Measurements from ENCODE around the gene ST8SIA5.

Gene ST8SIA5

GRCh38 chr18:46732801-46733200, 24.1 kb downstream of the ST8SIA5 start:
- ATAC-seq (replicated peaks): no peak
- Mint-ChIP-seq H3K27ac (no peak overlapping the region), H3K4me3 (no peak overlapping the region), H3K4me1 (ENCODE audit: low read depth in 2 of 2) (no peaks in the 10 kb centered on the region), H3K27me3 (peaks cover 49 to 70% of the 10 kb centered on the region in 2 donors), H3K9me3 (no peaks in the 10 kb centered on the region), H3K36me3 (ENCODE audit: insufficient read depth) (no peaks in the 10 kb centered on the region)
- DNase-seq: no peak

GRCh38 chr18:46732201-46732600, 24.7 kb downstream of the ST8SIA5 start:
- peaks cover 44 to 64% of the 10 kb centered on the region in 2 donors for H3K27me3 Mint-ChIP-seq
- H3K4me1 Mint-ChIP-seq (ENCODE audit: low read depth in 2 of 2): no peaks in the 10 kb centered on the region
- H3K4me3 Mint-ChIP-seq: no peak overlapping the region
- H3K9me3 Mint-ChIP-seq: no peaks in the 10 kb centered on the region
- H3K36me3 Mint-ChIP-seq (ENCODE audit: insufficient read depth): no peaks in the 10 kb centered on the region
- H3K27ac Mint-ChIP-seq: no peak overlapping the region
- no peak for ATAC-seq (replicated peaks)
- no peak for DNase-seq

GRCh38 chr18:46731316-46731715, 25.5 kb downstream of the ST8SIA5 start:
- peaks cover 35 to 55% of the 10 kb centered on the region in 2 donors for H3K27me3 Mint-ChIP-seq
- no peak for DNase-seq
- no peak overlapping the region for H3K27ac Mint-ChIP-seq
- no peak for ATAC-seq (replicated peaks)
- no peaks in the 10 kb centered on the region for H3K36me3 Mint-ChIP-seq (ENCODE audit: insufficient read depth)
- H3K4me1 Mint-ChIP-seq (ENCODE audit: low read depth in 2 of 2): no peaks in the 10 kb centered on the region
- no peaks in the 10 kb centered on the region for H3K9me3 Mint-ChIP-seq
- H3K4me3 Mint-ChIP-seq: no peak overlapping the region

DNA sequence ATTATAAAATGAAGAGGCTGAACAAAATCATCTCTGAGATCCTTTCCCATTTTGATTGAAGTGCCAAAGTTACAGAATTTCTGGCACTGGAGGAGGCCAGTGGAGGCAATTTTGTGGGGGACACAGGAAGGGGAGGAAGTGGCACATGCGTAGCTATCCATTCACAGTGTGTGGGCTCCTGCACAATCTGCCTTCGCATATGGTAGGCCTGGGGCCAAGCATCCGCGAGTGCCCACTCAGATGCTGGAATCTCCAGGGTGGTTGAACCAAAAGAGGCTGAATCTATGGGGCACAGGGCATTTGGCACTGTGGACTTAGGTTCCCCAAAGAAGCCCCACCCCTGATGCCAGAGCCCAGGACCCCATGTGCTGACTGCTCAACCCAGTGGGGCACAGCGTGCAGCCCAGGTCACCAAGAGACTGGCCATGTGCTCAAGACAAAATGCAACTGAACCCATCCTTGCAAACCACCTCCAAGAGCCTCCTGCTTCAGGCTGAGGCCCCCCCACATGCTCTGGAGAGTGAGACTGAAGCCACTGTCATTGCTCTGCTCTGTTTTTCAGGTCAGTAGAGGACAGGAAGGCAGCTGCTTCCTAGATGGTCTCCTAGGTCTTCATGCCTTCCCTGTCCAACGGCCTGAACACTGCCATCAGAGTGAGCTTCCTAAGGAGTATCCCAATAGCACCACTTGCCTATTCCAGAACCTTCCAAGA, 28.5 kb downstream of the ST8SIA5 start:
- no peak for ATAC-seq (replicated peaks)
- Mint-ChIP-seq H3K4me1 (ENCODE audit: low read depth in 2 of 2) (no peaks in the 10 kb centered on the region), H3K27me3 (peaks cover 28 to 36% of the 10 kb centered on the region in 2 donors), H3K36me3 (ENCODE audit: insufficient read depth) (no peaks in the 10 kb centered on the region), H3K4me3 (no peak overlapping the region), H3K27ac (no peak overlapping the region), H3K9me3 (no peaks in the 10 kb centered on the region)
- no peak for DNase-seq

- Mint-ChIP-seq H3K27ac (no peak overlapping the region), H3K36me3 (ENCODE audit: insufficient read depth) (no peaks in the 10 kb centered on the region), H3K4me3 (no peak overlapping the region), H3K27me3 (peaks cover 26% of the 10 kb centered on the region in 2 donors), H3K4me1 (ENCODE audit: low read depth in 2 of 2) (no peaks in the 10 kb centered on the region), H3K9me3 (no peaks in the 10 kb centered on the region)
- ATAC-seq (replicated peaks) (no peak), DNase-seq (no peak)
Measured at GRCh38 chr18:46727177-46727576, 29.7 kb downstream of the ST8SIA5 start.

GRCh38 chr18:46725310-46725709, 31.5 kb downstream of the ST8SIA5 start:
- H3K36me3 Mint-ChIP-seq (ENCODE audit: insufficient read depth): no peaks in the 10 kb centered on the region
- DNase-seq (no peak), ATAC-seq (replicated peaks) (no peak)
- no peak overlapping the region for H3K4me3 Mint-ChIP-seq
- peaks cover 17 to 33% of the 10 kb centered on the region in 2 donors for H3K27me3 Mint-ChIP-seq
- no peak overlapping the region for H3K27ac Mint-ChIP-seq
- H3K9me3 Mint-ChIP-seq: no peaks in the 10 kb centered on the region
- no peaks in the 10 kb centered on the region for H3K4me1 Mint-ChIP-seq (ENCODE audit: low read depth in 2 of 2)

GRCh38 chr18:46723856-46724415, 32.9 kb downstream of the ST8SIA5 start:
- peaks cover 22 to 37% of the 10 kb centered on the region in 2 donors for H3K27me3 Mint-ChIP-seq
- H3K4me3 Mint-ChIP-seq: no peak overlapping the region
- no peaks in the 10 kb centered on the region for H3K9me3 Mint-ChIP-seq
- ATAC-seq (replicated peaks) (no peak), DNase-seq (no peak)
- H3K36me3 Mint-ChIP-seq (ENCODE audit: insufficient read depth): no peaks in the 10 kb centered on the region
- H3K4me1 Mint-ChIP-seq (ENCODE audit: low read depth in 2 of 2): no peaks in the 10 kb centered on the region
- H3K27ac Mint-ChIP-seq: no peak overlapping the region

DNA sequence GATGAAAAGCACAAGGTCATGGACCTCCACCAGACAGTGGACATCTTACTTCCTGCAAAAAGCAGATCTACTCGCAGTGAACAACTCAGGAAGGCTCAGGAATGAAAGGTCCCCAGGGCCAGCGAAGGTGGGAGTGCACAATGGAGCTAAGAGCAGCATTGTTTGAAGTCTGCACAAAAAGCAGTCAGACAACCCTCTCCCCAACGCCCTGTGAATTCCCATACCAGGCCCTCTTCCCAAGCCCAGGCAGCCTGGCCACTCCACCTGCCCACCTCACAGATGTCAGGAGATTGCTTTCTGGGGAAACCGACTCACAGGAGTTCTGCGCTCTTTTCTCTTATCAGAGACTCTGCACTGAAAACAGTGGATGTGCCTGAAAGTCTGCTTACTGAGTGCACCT, 34.8 kb downstream of the ST8SIA5 start:
- Mint-ChIP-seq H3K36me3 (ENCODE audit: insufficient read depth) (no peaks in the 10 kb centered on the region), H3K4me1 (ENCODE audit: low read depth in 2 of 2) (no peaks in the 10 kb centered on the region), H3K4me3 (no peak overlapping the region), H3K9me3 (no peaks in the 10 kb centered on the region), H3K27ac (no peak overlapping the region), H3K27me3 (peaks cover 22 to 50% of the 10 kb centered on the region in 2 donors)
- DNase-seq: no peak
- no peak for ATAC-seq (replicated peaks)

DNA sequence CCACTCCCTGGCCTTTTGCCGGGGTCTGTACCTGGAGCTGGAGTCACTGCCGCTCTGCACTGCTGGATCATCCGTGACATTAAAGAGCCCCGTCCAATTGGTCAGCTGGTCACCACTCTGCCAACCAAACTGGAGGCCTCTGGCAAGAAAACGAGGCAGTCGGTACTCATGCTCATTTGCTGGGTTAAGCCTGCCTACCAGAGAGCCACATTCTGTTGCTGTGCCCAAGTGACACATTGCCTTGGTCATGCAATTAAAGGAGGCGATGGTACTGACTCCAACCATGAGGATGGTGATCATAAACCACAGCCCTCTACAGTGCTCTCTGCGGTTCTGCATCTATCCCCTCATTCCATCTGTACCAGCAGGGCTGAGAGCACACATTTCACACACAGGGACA, 35.5 kb downstream of the ST8SIA5 start:
- Mint-ChIP-seq H3K36me3 (ENCODE audit: insufficient read depth) (no peaks in the 10 kb centered on the region), H3K4me1 (ENCODE audit: low read depth in 2 of 2) (no peaks in the 10 kb centered on the region), H3K4me3 (no peak overlapping the region), H3K27ac (no peak overlapping the region), H3K9me3 (no peaks in the 10 kb centered on the region), H3K27me3 (peaks cover 22 to 57% of the 10 kb centered on the region in 2 donors)
- DNase-seq (no peak), ATAC-seq (replicated peaks) (no peak)

DNA sequence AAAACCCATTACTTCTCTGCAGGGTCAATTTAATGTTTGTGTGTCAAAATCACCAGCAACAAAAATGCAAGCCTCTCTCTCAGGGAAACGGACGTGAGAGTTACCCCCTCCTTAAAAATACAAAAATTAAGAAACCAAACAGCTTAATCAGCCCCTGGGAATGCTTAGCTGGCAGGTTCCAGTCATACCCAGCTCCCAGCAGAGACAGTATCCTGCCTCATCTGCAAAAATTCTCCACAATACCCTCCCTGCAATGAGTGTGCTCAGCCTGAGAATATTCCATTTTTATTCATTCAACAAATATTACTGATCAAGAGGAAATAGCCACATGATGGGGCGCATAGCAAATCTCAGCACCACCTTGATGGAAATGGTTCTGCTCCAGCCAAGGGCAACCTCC, 36.3 kb downstream of the ST8SIA5 start:
- Mint-ChIP-seq H3K4me1 (ENCODE audit: low read depth in 2 of 2) (no peaks in the 10 kb centered on the region), H3K27ac (no peak overlapping the region)
- ATAC-seq (replicated peaks): no peak

GRCh38 chr18:46720092-46720491, 36.8 kb downstream of the ST8SIA5 start:
- H3K4me3 Mint-ChIP-seq: no peak overlapping the region
- ATAC-seq (replicated peaks): no peak
- H3K27me3 Mint-ChIP-seq: peaks cover 22 to 59% of the 10 kb centered on the region in 2 donors
- DNase-seq: no peak
- H3K9me3 Mint-ChIP-seq: no peaks in the 10 kb centered on the region
- H3K36me3 Mint-ChIP-seq (ENCODE audit: insufficient read depth): no peaks in the 10 kb centered on the region
- H3K4me1 Mint-ChIP-seq (ENCODE audit: low read depth in 2 of 2): peaks cover 0 to 2% of the 10 kb centered on the region in 2 donors
- H3K27ac Mint-ChIP-seq: no peak overlapping the region

More for the DNA sequence above, 36.3 kb downstream of the ST8SIA5 start:
- Mint-ChIP-seq H3K4me3 (no peak overlapping the region), H3K36me3 (ENCODE audit: insufficient read depth) (no peaks in the 10 kb centered on the region), H3K9me3 (no peaks in the 10 kb centered on the region), H3K27me3 (peaks cover 22 to 59% of the 10 kb centered on the region in 2 donors)
- DNase-seq: no peak

DNA sequence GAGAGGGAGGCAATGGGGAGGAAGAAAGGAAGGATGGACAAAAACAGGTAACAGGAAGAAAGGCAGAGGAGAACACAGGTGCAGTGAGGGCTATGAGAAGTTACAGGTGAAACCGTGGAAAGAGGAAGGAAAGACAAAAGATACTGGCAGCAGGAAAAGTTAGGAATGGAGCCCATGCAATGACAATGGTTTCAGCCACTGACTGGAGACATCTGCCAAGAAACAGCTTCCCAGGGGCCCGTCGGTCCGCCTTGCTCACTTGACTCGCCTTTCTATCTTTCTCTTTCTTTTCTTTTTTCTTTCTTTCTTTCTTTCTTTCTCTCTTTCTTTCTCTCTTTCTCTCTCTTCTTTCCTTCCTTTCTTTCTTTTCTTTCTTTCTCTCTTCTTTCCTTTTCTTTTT, 37.5 kb downstream of the ST8SIA5 start:
- no peaks in the 10 kb centered on the region for H3K36me3 Mint-ChIP-seq (ENCODE audit: insufficient read depth)
- H3K27me3 Mint-ChIP-seq: peaks cover 22 to 59% of the 10 kb centered on the region in 2 donors
- H3K4me3 Mint-ChIP-seq: no peak overlapping the region
- ATAC-seq (replicated peaks) (no peak), DNase-seq (no peak)
- H3K4me1 Mint-ChIP-seq (ENCODE audit: low read depth in 2 of 2): peaks cover 0 to 2% of the 10 kb centered on the region in 2 donors
- no peak overlapping the region for H3K27ac Mint-ChIP-seq
- H3K9me3 Mint-ChIP-seq: no peaks in the 10 kb centered on the region

DNA sequence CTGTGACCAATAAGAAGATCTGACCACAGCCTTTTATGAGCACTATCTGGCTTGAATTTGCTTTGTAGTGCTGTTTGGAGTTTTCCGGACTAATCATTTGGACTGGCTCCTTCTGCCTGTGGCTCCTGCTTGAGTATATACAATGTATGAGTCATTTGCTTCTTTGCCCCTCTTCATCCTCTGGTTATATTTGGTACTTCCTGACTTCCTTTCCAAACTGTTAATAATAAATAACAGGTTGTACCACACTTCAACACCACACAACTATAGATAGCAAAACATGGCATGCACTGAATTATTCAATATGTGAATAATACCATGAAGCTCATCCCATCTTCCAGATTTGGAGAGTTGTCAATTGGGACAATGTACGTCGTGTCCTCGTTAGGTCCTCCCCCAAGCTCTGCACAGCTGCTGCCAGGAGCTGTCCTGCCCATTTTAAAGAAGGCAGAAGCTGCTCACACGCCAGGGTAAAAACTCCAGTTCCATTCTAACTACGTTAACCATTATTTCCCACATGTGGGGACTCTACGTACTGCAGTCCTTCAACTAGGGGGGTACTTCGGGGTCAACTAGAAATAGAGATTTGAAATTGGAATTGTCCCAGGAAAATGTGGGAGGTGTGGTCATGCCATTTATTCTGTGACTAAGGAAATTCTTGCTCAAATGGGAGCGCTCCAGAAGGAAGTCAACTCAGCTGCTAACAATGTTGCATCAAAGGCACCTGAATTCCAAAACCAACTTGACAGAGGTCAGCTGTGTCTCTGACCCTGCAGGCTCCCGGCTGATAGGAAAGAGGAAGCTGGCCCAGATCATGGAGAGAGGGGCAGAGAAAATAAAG, 38.1 kb downstream of the ST8SIA5 start:
- H3K27me3 Mint-ChIP-seq: peaks cover 22 to 59% of the 10 kb centered on the region in 2 donors
- H3K4me3 Mint-ChIP-seq: no peak overlapping the region
- no peak for DNase-seq
- peaks cover 0 to 2% of the 10 kb centered on the region in 2 donors for H3K4me1 Mint-ChIP-seq (ENCODE audit: low read depth in 2 of 2)
- H3K36me3 Mint-ChIP-seq (ENCODE audit: insufficient read depth): no peaks in the 10 kb centered on the region
- ATAC-seq (replicated peaks): no peak
- H3K27ac Mint-ChIP-seq: no peak overlapping the region
- H3K9me3 Mint-ChIP-seq: no peaks in the 10 kb centered on the region

Data from effector memory CD8-positive, alpha-beta T cell (primary cell).